GM19372 (cell line): Measurements from ENCODE around the gene HIPK2.

Experiments
- ATAC-seq: cut with Tn5 transposase; IDR thresholded peaks from one replicate; pipeline ENCODE4 v1.9.1; 2021; ENCODE audit warnings: mild to moderate bottlenecking, low read depth, moderate library complexity; ENCODE audit not compliant: unreplicated experiment

The HIPK2 gene

DNA sequence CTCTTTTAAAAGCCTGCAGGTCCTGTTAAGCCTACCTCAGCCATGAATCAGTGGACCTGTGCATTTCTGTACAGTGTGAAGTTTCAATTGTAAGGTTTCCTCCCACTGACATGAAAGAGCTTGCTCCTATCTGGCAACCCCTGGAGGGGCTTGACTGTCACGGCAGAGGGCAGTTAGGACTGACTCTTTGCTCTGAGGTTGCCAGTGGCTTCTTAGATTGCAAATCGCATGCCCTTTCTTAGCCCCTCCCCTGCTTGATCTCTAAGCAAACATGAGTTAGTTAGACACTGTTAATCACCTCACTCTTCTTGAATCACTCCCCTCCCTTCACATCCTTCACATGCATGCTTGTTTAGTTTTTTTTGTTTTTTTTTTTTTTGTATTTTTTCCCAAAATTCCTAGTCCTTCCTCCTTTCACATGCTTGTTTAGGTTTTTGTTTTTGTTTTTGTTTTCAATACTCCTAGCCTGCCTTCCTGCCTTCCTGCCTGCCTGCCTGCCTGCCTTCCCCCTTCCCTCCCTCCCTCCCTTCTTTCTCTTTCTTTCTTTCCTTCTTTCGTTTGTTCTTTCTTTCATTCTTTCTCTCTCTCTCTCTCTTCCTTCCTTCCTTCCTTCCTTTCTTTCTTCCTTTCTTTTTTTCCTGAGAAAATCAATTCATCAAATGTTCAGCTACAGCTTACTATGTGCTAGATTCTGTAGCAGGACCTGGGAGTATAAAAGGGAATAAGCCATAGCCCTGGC is 6.0 kb upstream of the HIPK2 start:
- ATAC-seq: no peak

DNA sequence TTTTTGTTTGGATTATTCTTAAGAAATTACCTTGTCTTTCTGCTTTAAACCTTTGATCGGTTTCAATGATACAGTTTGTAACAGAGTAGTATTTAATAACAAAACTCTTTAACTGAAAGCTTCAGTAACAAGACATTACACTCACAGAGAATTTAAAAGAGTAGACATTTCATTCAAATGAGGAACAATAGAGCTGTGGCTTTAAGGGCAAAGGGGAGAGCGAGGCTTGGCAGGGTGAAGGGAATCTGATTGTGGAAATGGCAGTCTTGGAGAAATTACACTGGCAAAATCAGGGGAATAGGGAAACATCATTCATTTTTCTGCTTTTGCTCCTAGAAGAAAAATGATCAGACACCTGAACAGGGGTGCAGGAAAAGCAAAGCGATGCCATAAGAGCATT is 5.1 kb upstream of the HIPK2 start:
- ATAC-seq: no peak

- ATAC-seq: peak; percentile 20
These were observed 486 bp downstream of the HIPK2 start for GRCh38 chr7:139777133-139777891.

DNA sequence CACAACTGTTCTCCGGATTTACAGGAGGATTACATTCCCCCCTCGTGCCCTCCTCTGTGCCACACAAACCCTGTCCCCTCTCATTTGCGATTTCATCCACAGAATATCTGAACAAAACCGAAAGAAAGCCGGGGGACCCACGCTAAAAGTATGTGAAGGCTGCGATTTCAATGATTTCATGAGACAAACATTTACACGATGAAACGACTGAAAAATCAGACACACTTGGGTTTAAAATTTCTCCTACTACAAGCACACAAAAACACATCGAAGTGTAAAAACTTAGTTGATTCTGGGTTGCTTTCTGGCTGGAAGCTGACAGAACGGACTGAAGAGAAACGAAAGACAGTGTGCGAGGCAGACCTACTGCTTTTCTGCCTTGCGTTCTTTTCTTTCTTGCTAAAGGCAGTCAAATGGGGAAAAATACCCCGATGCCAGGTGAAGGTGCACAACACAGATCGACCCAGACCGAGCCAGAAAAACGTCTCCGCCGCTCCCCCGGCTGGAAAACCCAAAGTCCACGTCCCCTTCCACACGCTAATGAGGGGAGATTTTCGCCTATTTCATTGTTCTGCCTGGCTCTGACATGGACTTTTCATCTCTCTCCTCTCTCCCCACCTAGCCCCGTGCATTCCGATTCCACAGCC is 1.2 kb downstream of the HIPK2 start:
- no peak for ATAC-seq

- no peak for ATAC-seq
These were observed 1.9 kb downstream of the HIPK2 start for GRCh38 chr7:139775829-139776266.

DNA sequence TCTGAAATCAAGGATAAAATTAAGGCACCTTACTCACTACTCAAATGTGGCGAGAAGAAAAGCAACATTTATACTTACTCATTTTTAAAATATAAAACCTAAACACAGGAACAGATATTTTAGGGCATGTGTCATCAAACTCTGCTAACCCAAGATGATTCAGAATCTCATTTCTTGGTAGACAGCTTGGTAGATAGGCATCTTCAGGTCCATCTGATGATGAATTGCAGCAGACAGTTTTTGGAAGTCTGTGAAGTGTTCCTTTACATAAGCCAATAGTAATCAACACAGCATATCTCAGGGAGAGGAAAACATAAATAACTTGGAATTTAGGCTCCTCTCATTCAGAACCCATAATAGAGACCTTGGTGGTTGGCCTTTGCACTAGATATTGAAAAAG is 3.4 kb downstream of the HIPK2 start:
- no peak for ATAC-seq

DNA sequence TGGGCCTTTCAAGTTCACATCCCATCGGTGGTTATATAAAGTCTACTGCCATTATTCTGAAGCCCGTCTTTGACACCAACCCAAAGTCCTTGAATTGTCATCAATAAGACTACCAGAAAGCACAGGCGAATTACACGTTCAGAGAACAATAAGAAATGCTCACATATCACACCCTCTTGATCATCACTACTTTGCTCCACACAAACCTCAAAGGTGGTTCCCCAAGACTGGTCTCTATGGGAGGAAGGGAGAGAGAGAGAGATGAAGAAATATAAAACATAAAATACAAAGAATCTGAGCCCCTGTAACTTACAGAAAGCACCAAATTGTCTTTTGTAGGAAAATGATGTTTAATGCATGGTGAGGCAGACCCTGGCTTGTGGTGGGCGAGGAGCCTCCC is 4.4 kb downstream of the HIPK2 start:
- no peak for ATAC-seq

GRCh38 chr7:139772873-139773272 is 4.9 kb downstream of the HIPK2 start:
- ATAC-seq: no peak

DNA sequence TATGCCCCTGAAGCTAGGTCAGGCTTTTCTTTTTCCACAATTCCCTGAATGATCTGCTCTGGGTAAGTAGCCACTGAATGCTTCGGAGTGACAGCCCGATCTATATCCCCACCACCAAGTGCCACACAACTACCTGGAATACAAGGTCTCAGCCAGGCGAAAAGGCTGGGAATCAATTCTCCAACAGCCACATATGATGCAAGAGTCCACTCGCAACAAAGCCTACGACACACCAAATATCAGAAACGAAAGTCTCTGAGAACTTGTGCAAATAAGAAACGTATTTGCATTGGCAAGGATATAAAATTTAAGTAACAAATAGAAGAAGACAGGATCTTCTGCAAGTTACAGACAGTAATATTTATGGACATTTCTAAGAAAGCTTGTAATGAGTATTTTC is 5.7 kb downstream of the HIPK2 start:
- ATAC-seq: no peak

GRCh38 chr7:139771001-139771956 is 6.5 kb downstream of the HIPK2 start:
- no peak for ATAC-seq

GRCh38 chr7:139769761-139770160 is 8.0 kb downstream of the HIPK2 start:
- no peak for ATAC-seq

DNA sequence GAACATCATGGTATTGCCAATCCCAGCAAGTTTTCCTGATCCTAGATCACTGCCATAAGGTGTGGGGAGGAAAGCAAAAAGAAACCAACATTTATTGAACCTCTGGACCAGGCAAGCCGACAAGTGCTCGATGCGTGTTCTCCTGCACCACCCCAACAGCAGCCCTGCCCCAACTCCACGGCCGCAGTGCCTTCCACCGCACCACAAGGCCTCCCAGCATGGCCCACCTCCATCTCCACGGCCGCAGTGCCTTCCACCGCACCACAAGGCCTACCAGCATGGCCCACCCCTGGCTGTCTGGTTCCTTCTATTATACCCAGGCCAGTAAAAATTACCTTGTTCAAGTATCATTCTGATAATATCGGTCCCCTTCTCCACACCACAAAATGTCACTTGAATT is 8.7 kb downstream of the HIPK2 start:
- no peak for ATAC-seq

GRCh38 chr7:139768249-139768824 is 9.5 kb downstream of the HIPK2 start:
- ATAC-seq: no peak

DNA sequence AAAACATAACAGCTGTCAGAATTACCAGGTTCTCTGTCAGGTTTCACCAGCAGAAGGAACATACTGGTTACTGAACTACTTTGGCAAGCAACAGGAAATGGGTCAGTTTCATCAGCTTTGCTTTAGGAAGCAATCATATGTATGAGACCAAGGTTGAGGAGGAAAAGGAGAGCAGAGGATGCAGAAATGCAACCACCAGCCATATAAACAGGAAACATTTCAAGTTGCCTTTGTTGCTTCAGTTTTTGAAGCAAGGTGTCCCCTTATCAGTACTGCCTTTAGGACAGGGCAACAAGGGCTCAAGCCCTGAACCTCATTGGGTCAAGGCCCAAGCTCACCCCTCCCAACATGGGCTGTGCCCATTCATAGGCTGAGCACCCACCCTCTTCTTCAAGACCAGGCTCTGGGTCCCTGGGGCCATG is 10.2 kb downstream of the HIPK2 start:
- ATAC-seq: peak; percentile 69

DNA sequence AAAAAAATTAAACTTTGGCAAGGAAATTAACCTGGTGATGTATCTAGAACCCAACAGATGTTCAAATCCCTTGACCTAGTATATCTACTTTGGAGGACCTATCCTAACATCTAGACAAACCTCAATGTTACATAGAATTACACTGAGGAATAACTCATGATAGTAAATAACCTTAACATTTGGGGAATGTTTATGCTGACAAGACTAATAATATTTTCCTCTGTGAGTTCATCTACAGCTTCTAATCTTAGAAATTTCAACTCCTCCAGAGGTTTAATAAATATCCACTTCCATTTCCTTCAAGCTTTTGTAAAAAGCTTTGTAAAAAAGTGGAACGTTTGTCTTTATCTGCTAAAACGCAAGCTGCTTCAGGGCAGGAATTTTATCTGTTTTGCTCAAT is 12.7 kb downstream of the HIPK2 start:
- no peak for ATAC-seq

DNA sequence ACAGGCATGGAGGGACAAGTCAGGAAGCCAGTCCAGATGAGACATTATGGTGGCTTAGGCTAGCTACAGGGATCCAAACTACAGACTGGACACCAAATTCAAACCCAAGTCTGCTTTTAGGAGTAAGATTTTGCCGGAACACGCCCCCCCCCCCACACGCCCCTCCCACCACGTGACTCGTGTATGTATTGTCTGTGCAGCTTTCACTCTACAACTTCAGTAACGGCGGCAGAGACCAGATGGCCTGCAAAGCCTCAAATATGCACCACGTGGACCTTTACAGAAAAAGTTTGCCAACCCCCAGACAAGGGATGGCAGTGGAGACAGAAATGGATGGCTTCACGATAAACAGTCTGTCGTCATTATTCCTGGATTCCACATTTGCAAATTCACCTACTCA is 14.5 kb downstream of the HIPK2 start:
- ATAC-seq: no peak

DNA sequence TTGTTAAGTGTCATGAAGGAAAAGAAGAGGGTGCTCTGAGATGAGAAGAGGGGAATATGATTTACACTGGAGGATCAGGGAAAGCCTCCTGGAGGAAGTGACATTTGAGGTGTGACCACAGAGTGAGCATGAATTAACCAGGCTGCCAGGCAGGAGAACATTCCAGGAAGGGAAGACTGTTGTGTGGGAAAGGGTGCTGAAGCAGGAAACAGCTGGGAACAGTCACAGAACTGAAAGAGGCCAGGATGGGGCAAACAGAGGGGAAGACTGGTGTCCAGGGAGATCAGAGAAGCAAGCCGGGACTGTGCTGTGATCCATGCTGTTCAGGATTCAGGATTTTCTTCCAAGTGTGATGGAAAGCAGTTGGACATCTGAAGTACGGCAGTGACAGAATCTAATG is 14.9 kb downstream of the HIPK2 start:
- ATAC-seq: no peak

GRCh38 chr7:139758388-139758787 is 19.4 kb downstream of the HIPK2 start:
- no peak for ATAC-seq

DNA sequence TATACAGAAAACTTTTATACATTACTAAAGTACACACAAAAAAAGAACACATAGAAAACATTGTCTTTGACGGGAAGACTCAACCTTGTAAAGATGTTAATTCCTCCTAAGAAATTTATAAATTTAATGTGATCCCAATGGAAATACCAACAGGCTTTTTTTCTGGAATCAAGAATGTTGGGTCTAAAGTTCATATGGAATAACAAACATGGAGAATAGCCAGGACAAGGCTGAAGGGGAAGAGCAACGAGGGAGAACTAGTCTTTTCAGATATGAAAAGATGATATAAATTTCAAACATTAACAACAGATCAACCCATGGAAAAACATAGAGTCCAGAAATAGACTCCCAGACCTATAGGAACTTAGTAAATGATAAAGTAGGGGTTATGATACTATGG is 19.8 kb downstream of the HIPK2 start:
- ATAC-seq: no peak

DNA sequence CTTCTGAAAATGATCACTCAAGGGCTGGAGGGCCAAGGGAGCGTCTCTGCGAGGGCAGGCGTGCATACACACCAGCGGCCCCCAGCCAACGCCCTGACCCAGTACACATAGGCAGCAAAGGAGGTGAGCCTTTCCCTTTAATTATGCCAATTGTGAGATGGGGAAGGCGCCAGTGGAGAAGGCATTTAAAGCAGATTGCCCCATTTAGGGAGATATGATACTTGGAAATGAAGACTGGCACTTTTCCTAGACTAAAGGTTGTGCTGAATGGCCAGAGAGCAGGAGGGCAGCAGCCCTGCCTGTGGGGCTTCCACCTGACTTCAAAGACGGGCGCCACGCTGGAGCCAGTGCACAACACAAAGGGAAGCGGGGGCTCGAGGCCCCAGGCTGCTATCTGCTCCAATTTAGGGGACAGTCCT is 24.1 kb downstream of the HIPK2 start:
- no peak for ATAC-seq
